RWPE2 (cell line): ENCODE results near the gene IRGQ.

Experiments used
- ATAC-seq: fragments of 200-7000 bp; cut with Tn5 transposase; 3 replicates; pipeline ENCODE4 v1.9.1; 2021; ENCODE audit warnings: low read depth
- DNase-seq: peaks from one replicate; pipeline ENCODE4 v3.0.0-alpha.2; 2020; ENCODE audit warnings: low spot score
- H3K27ac ChIP-seq: fragments of 450-650 bp; 2 replicates; pipeline ENCODE4 v1.5.1; 2017; ENCODE audit warnings: mild to moderate bottlenecking; ENCODE audit not compliant: poor library complexity, severe bottlenecking
- H3K27me3 ChIP-seq: fragments of 250-450 bp; sonication (Bioruptor Pico); 2 replicates; pipeline ENCODE4 v1.5.1; 2021; ENCODE audit warnings: mild to moderate bottlenecking, moderate library complexity; ENCODE audit not compliant: insufficient read depth, poor library complexity, severe bottlenecking
- H3K36me3 ChIP-seq: fragments of 250-450 bp; sonication (Bioruptor Pico); 2 replicates; pipeline ENCODE4 v1.5.1; 2020; ENCODE audit warnings: low read depth, mild to moderate bottlenecking, moderate library complexity
- H3K4me1 ChIP-seq: fragments of 250-450 bp; sonication (Bioruptor Pico); 2 replicates; pipeline ENCODE4 v1.5.1; 2021; ENCODE audit warnings: mild to moderate bottlenecking, moderate library complexity; ENCODE audit not compliant: insufficient read depth, poor library complexity, severe bottlenecking
- H3K4me3 ChIP-seq: fragments of 250-450 bp; sonication (Bioruptor Pico); 2 replicates; pipeline ENCODE4 v1.5.1; 2021; ENCODE audit warnings: mild to moderate bottlenecking, moderate library complexity; ENCODE audit not compliant: severe bottlenecking
- H3K9me3 ChIP-seq: fragments of 250-450 bp; sonication (Bioruptor Pico); 2 replicates; pipeline ENCODE4 v1.5.1; 2021; ENCODE audit warnings: mild to moderate bottlenecking, moderate library complexity; ENCODE audit not compliant: severe bottlenecking
- CTCF ChIP-seq: fragments of 450-650 bp; IDR thresholded peaks from one replicate; pipeline ENCODE4 v1.5.1; 2017; ENCODE audit warnings: mild to moderate bottlenecking, moderate library complexity; ENCODE audit not compliant: poor library complexity, severe bottlenecking

The IRGQ gene

GRCh38 chr19:43616306-43616705, 20.4 kb upstream of the IRGQ start:
- DNase-seq, result no peak
- H3K27ac ChIP-seq, result no peak overlapping the region

GRCh38 chr19:43612374-43612773, 16.4 kb upstream of the IRGQ start:
- no peak for TF ChIP-seq CTCF

More at GRCh38 chr19:43616306-43616705, 20.4 kb upstream of the IRGQ start:
- Histone ChIP-seq H3K27me3 (no peaks in the 10 kb centered on the region), H3K9me3 (no peaks in the 10 kb centered on the region), H3K4me1 (no peaks in the 10 kb centered on the region), H3K36me3 (peaks cover 8% of the 10 kb centered on the region; the same call in 1 of the 2 replicates), H3K4me3 (no peak overlapping the region)
- no peak for ATAC-seq
- TF ChIP-seq CTCF, result no peak

GRCh38 chr19:43611788-43612187, 15.9 kb upstream of the IRGQ start, which contains the start of gene SRRM5:
TSS of gene SRRM5 (plus strand) at chr19:43612088. CDS start at chr19:43612122, 34 bp downstream.
- no peak for ATAC-seq
- Histone ChIP-seq H3K27ac (no peak within 1 kb of the TSS), H3K4me3 (no peak within 1 kb of the TSS), H3K4me1 (peaks cover 5% of the 10 kb centered on the region), H3K27me3 (no peaks in the 10 kb centered on the region), H3K36me3 (peaks cover 8% of the 10 kb centered on the region; the same call in 1 of the 2 replicates), H3K9me3 (no peaks in the 10 kb centered on the region)
- no peak for TF ChIP-seq CTCF
- no peak for DNase-seq

More at GRCh38 chr19:43612374-43612773, 16.4 kb upstream of the IRGQ start:
- Histone ChIP-seq H3K27ac (no peak overlapping the region), H3K4me1 (no peaks in the 10 kb centered on the region), H3K4me3 (no peak overlapping the region), H3K27me3 (no peaks in the 10 kb centered on the region), H3K9me3 (no peaks in the 10 kb centered on the region), H3K36me3 (peaks cover 8% of the 10 kb centered on the region; the same call in 1 of the 2 replicates)
- DNase-seq (no peak), ATAC-seq (no peak)

GRCh38 chr19:43610493-43610892, 14.6 kb upstream of the IRGQ start:
- Histone ChIP-seq H3K27ac (no peak overlapping the region), H3K36me3 (peaks cover 8% of the 10 kb centered on the region; the same call in 1 of the 2 replicates), H3K4me3 (no peak overlapping the region), H3K4me1 (peaks cover 9% of the 10 kb centered on the region), H3K27me3 (no peaks in the 10 kb centered on the region), H3K9me3 (no peaks in the 10 kb centered on the region)
- no peak for DNase-seq
- no peak for TF ChIP-seq CTCF
- ATAC-seq, result no peak

- H3K27ac ChIP-seq, result no peak overlapping the region
- no peak for TF ChIP-seq CTCF
- ATAC-seq (no peak), DNase-seq (no peak)
- peaks cover 8% of the 10 kb centered on the region; the same call in 1 of the 2 replicates for H3K36me3 ChIP-seq
- H3K27me3 ChIP-seq, result no peaks in the 10 kb centered on the region
- peaks cover 9% of the 10 kb centered on the region for H3K4me1 ChIP-seq
- H3K4me3 ChIP-seq, result no peak overlapping the region
- H3K9me3 ChIP-seq, result no peaks in the 10 kb centered on the region
Observed at GRCh38 chr19:43609872-43610271, 13.9 kb upstream of the IRGQ start.
